Lung (tissue), 12 donors: Measurements from ENCODE around the gene CHL1. TPM values are rescaled to one million over a fixed set of nuclear protein-coding genes. Genes with fewer than 3 reads are reported as not detected.

ENCODE experiments used
- ATAC-seq: fragments of 200-7000 bp; cut with Tn5 transposase; one replicate; pipeline ENCODE4 v1.9.1; 2020; ENCODE audit warnings: moderate number of reproducible peaks; ENCODE audit not compliant: insufficient read depth, low FRiP score
- DNase-seq, 3 donors: peaks; one replicate each; pipeline ENCODE4 v3.0.0-alpha.2; 2013 to 2017
- H3K27ac ChIP-seq, 2 donors: one replicate each; pipeline ENCODE4 v1.5.1; 2013; ENCODE audit warnings: mild to moderate bottlenecking in 2 of 2, moderate library complexity in 2 of 2, control low read depth in 1 of 2, inconsistent platforms in 1 of 2, low read depth in 1 of 2, low read length in 1 of 2
- H3K27me3 ChIP-seq, 3 donors: one replicate each; pipeline ENCODE4 v1.5.1; 2013; ENCODE audit warnings: low read length in 2 of 3; ENCODE audit not compliant: control insufficient read depth in 3 of 3, insufficient read depth in 3 of 3
- H3K36me3 ChIP-seq, 4 donors: one replicate each; pipeline ENCODE4 v1.5.1; 2013; ENCODE audit warnings: low read length in 4 of 4, mild to moderate bottlenecking in 1 of 4, moderate library complexity in 1 of 4; ENCODE audit not compliant: control insufficient read depth in 4 of 4, insufficient read depth in 4 of 4
- H3K4me1 ChIP-seq, 5 donors: one replicate each; pipeline ENCODE4 v1.5.1; 2013; ENCODE audit warnings: low read length in 5 of 5, mild to moderate bottlenecking in 2 of 5, moderate library complexity in 1 of 5; ENCODE audit not compliant: control insufficient read depth in 5 of 5, insufficient read depth in 5 of 5
- H3K4me3 ChIP-seq: one replicate; pipeline ENCODE4 v1.5.1; 2013; ENCODE audit warnings: mild to moderate bottlenecking, control low read depth, moderate library complexity
- H3K9ac ChIP-seq, 2 donors: one replicate each; pipeline ENCODE4 v1.5.1; 2013; ENCODE audit warnings: low read length in 2 of 2, control low read depth in 1 of 2; ENCODE audit not compliant: insufficient read depth in 1 of 2
- H3K9me3 ChIP-seq, 4 donors: one replicate each; pipeline ENCODE4 v1.5.1; 2013; ENCODE audit warnings: low read length in 3 of 4, mild to moderate bottlenecking in 1 of 4, moderate library complexity in 1 of 4; ENCODE audit not compliant: control insufficient read depth in 4 of 4, insufficient read depth in 3 of 4
- WGBS, 2 donors: extraction: QIAGEN DNeasy Blood & Tissue Kit; methylation state at CpG; one replicate each; pipeline ENCODE4 v1.1.7; 2013; 5-methylcytosine and 5-hydroxymethylcytosine counted together
- polyA plus RNA-seq, 2 donors: library from polyadenylated mRNA; stranded (reverse); fragments of 200-250 nt; gene quantifications; one replicate each; pipeline ENCODE4 v1.2.1, GENCODE V29; 2013
- total RNA-seq, 2 donors: library from RNA; depleted of rRNA in 1 of 2; stranded (reverse); fragments of >200 nt in 1 of 2; gene quantifications; one replicate each; pipeline ENCODE4 v1.2.1, GENCODE V29; 2014 to 2021
- TF ChIP-seq, protein P1 (sequence below): IDR thresholded peaks from 2 replicates; pipeline ENCODE4 v1.5.1; 2012; ENCODE audit warnings: mild to moderate bottlenecking; ENCODE audit errors: control extremely low read depth, extremely low read depth
- donor health status: control.
- donor health status: control.
- donor health status: Bipolar disorder and iron deficiency.
- donor health status: healthy.
- donor health status: DM: yes; HTN: yes; CAD: no.

Gene CHL1
- total and polyA plus RNA-seq, 4 donors = 1.1 to 11.5 (median 8.1) TPM

- WGBS, 2 donors = 84 to 90% methylated on average over 14 to 25 of the region's 25 CpGs
- Histone ChIP-seq H3K4me1 (peaks cover 0 to 9% (median 1%) of the 10 kb centered on the region in 5 donors), H3K36me3 (no peaks in the 10 kb centered on the region), H3K9ac (no peak overlapping the region), H3K27ac (no peak overlapping the region), H3K4me3 (no peak overlapping the region), H3K9me3 (peaks cover 0 to 3% (median 0%) of the 10 kb centered on the region in 4 donors), H3K27me3 (peaks cover 0 to 25% (median 25%) of the 10 kb centered on the region in 3 donors)
- TF ChIP-seq, protein P1, sequence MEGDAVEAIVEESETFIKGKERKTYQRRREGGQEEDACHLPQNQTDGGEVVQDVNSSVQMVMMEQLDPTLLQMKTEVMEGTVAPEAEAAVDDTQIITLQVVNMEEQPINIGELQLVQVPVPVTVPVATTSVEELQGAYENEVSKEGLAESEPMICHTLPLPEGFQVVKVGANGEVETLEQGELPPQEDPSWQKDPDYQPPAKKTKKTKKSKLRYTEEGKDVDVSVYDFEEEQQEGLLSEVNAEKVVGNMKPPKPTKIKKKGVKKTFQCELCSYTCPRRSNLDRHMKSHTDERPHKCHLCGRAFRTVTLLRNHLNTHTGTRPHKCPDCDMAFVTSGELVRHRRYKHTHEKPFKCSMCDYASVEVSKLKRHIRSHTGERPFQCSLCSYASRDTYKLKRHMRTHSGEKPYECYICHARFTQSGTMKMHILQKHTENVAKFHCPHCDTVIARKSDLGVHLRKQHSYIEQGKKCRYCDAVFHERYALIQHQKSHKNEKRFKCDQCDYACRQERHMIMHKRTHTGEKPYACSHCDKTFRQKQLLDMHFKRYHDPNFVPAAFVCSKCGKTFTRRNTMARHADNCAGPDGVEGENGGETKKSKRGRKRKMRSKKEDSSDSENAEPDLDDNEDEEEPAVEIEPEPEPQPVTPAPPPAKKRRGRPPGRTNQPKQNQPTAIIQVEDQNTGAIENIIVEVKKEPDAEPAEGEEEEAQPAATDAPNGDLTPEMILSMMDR = no peak
- ATAC-seq (no peak), DNase-seq (no peak)
Observed at GRCh38 chr3:192215-192929, 4.2 kb upstream of the CHL1 start.

- 43 to 82% methylated on average over 2 of the region's 2 CpGs for WGBS, 2 donors
- no peak overlapping the region for H3K9ac ChIP-seq
- ATAC-seq (no peak), DNase-seq (peak in 1 of 3 donors; percentile 6)
- TF ChIP-seq, protein P1 = no peak
- H3K36me3 ChIP-seq = no peaks in the 10 kb centered on the region
- H3K27ac ChIP-seq = no peak overlapping the region
- peaks cover 0 to 5% (median 0%) of the 10 kb centered on the region in 4 donors for H3K9me3 ChIP-seq
- no peak overlapping the region for H3K4me3 ChIP-seq
- H3K4me1 ChIP-seq = peaks cover 0 to 17% (median 6%) of the 10 kb centered on the region in 5 donors
- peaks cover 0 to 33% (median 33%) of the 10 kb centered on the region in 3 donors for H3K27me3 ChIP-seq
Observed at GRCh38 chr3:194001-194400, 2.6 kb upstream of the CHL1 start.

DNA sequence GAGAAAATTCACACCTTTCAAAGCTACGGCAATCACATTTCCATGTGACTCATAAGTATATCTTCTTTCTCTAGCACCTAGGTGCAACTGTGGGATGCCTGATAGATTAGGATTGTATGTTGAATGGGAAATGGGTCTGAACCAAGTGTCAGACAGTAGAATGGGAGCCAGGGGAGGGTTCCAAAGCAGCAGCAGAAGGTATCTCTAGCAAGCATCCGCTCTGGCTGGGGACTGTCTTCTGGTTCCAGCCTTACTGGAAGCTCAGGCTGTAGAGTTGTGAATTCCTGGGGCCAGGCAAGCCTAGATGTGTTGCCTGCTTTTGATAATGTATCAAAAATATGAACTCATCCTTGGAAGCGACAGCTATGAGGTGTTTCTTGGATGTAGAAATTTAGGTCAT lies 2.1 kb upstream of the CHL1 start:
- ATAC-seq (no peak), DNase-seq (no peak)
- 84 to 87% methylated on average over 3 of the region's 3 CpGs for WGBS, 2 donors
- Histone ChIP-seq H3K4me3 (no peak overlapping the region), H3K27me3 (peaks cover 0 to 37% (median 37%) of the 10 kb centered on the region in 3 donors), H3K36me3 (no peaks in the 10 kb centered on the region), H3K4me1 (peaks cover 0 to 17% (median 6%) of the 10 kb centered on the region in 5 donors), H3K27ac (no peak overlapping the region), H3K9ac (no peak overlapping the region), H3K9me3 (peaks cover 0 to 5% (median 0%) of the 10 kb centered on the region in 4 donors)
- TF ChIP-seq, protein P1 = no peak
